HG03095 (cell line): ENCODE measurements around the gene SLC29A4.
"Not testable (repeated sequence)": the region's sequence is repeated elsewhere in the genome, so short reads cannot be mapped to it uniquely, and the experiment has no call there.

Source experiments
- ATAC-seq: cut with Tn5 transposase; IDR thresholded peaks from one replicate; pipeline ENCODE4 v1.9.1; 2021; ENCODE audit warnings: moderate library complexity; ENCODE audit not compliant: unreplicated experiment

The SLC29A4 gene

GRCh38 chr7:5320802-5321396, 38.2 kb downstream of the SLC29A4 start:
- no peak for ATAC-seq

- ATAC-seq = no peak
Measured at GRCh38 chr7:5322621-5323410, 40.1 kb downstream of the SLC29A4 start.

- not testable (repeated sequence) for ATAC-seq
Measured at GRCh38 chr7:5323800-5324781, 41.3 kb downstream of the SLC29A4 start.

DNA sequence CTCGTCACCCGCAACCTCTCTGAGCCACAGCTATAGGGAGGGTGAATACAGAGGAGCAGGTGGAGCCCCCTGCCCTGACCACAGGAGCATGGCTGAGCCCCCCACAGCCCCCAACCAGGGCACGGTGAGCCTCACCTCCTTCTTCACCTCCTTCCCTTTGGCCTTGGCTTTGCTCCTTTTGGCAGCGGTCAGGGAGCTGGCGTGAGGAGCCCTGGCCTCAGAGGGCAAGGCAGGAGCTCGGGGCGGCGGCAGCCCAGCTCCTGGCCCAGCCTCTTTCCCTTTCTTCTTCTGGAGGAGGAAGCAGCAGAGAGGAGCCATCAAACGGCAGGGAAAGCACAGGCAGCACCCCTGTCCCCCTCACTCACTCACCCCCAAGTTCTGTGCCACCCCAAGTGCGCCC, 42.2 kb downstream of the SLC29A4 start:
- no peak for ATAC-seq

DNA sequence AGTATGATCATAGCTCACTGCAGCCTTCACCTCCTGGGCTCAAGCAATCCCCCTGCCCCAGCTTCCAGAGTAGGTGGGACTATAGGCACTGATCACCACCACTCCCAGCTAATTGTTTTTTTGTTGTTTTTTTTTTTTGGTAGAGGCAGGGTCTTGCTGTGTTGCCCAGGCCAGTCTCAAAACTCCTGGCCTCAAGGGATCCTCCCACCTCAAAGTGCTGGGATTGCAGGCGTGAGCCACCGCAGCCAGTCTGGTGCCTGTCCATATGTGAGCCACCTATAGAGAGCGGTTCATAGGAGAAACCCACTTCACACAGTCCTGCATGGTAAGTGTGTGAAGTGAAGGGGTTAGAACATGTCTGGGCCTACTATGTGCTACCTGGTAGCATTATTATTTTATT, 47.5 kb downstream of the SLC29A4 start:
- ATAC-seq = no peak

DNA sequence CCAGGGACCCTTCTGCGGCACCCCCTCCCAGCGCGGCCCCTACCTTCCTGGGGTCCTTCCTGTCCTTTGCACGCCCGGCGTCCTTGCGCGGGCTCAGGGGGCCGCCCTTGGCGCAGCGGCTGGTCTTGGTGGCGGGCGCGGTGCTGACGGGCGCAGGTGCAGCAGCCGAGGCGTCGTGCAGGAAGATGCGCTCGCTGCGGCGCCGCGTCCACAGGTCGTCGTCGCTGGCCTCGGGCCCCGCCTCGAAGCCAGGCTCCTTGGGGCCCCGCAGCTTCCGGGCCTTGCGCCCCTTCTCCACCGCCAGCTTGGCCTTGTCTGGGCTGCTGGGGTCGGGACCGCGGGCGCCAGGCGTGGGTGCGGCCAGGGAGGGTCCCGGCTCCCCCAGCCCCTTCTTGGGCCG, 49.8 kb downstream of the SLC29A4 start:
- no peak for ATAC-seq

DNA sequence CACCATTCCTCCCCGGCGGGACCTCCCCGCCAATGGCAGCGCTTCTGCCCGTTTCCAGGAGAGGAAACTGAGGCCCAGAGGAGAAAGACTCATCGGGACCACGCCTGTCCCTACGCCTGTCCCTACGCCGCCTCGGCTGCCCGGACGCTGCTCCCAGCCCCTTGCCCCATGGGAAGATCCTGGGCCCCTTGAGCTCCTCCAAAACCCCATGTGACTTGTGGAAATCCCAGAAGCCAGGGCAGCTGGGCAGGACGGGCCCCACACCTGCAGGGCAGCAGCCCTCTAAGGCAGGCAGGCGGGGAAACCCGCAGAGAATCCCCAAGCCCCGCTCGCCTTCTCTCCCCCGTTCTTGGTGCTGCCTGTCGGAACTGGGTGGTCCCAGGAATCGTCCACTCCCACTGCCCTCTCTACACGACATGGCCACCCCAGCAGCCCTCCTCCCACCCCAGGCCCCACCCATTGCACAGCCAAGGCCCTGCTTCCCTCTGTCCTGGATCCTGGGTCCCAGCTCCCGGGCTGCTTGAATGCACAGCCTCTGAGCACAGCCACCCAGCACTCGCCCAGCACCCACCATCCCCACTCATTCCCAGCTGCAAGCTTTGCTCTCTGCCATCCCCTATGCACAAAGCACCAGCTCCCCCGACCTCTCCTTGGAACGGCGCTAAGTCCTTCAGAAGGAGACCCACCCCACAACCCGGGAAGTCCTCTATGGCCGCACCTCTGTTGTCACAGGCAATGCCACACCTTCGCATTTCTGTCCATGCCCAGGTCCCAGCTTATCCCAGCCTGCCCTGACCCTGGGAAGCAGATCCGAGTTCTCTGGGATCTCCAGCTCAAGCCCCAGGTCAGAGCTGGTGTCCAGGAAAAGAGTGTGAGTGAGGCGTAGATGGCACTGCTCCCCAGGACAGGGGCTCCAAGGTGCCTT, 50.6 kb downstream of the SLC29A4 start:
- ATAC-seq = no peak

GRCh38 chr7:5334671-5335070, 51.9 kb downstream of the SLC29A4 start:
- no peak for ATAC-seq

DNA sequence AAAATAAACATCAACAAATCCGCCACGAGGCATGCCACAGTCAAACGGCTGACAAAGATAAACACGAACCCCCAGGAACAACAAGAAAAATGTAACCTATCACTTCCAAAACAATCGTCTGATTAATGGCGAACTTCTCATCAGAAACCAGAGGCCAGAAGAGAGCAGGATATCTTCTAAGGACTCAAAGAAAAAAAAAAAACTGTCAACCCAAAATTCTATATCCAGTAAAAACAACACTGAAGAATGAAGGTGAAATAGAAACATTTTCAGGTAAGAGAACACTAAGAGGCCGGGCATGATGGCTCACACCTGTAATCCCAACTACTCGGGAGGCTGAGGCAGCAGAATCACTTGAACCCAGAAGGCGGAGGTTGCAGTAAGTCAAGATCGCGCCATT, 54.3 kb downstream of the SLC29A4 start:
- no peak for ATAC-seq

DNA sequence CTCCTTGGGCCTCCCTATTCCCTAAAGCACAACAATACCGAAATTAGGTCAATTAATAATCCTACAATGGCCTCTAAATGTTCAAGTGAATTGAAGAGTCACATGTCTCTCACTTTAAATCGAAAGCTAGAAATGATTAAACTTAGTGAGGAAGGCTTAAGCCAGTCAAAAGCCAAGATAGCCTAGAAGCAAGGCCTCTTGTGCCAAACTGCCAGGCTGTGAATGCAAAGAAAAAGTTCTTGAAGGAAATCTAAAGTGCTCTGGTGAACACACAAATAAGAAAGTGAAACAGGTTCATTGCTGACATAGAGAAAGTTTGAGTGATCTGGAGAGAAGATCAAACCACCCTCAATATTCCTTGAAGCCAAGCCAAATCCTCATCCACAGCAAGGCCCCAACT, 57.2 kb downstream of the SLC29A4 start:
- ATAC-seq = no peak

DNA sequence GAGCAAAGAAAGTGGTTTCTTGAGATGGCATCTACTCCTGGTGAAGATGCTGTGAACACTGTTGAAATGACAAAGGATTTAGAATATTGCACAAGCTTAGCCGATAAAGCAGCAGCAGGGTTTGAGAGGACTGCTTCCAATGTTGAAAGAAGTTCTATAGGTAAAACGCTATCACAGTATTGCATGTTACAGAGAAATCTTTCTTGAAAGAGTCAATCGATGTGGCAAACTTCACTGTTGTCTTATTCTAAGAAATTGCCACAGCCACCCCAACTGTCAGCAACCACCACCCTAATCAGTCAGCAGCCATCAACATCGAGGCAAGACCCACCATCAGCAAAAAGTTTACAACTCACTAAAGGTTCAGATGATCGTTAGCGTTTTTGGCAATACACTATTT, 59.9 kb downstream of the SLC29A4 start:
- no peak for ATAC-seq

GRCh38 chr7:5343884-5344283, 61.1 kb downstream of the SLC29A4 start:
- ATAC-seq = no peak

DNA sequence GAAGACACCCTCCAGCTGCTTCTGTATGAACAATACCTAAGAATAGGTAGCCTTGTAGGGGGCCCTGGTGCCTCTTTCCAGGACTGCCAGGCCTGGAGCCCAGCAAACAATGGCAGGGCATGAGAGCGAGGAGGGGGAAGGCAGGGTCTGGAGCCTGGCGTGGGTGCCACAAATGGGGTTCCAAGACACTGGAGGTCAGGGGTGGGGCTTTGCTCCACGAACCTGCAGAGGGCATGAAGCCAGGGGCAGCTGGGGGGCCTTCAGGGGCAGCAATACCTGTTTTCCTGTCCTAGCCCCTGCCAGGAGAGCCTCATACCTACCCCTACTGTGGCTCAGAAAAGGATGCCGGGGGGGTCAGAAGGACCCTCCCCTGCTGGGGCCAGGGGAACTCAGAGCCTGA, 61.6 kb downstream of the SLC29A4 start:
- no peak for ATAC-seq

DNA sequence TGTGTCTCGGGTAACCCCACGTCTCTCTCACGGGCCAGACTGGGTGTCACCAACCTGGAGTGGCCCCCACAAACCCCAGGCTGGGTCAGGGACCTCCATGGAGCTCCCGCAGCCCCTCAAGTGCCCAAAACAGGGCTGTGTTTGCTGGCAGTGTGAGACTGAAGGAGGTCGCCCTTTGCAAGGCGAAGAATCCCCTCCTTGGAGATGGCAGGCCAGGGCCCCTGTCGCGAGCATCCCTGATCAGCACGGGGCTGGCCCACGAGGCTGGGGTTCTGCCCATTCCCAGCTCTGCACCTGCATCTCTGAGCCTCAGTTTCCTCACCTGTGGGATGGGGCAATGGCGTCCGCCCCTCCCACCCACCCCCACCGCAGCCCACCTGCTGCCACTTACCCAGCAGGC, 62.4 kb downstream of the SLC29A4 start:
- ATAC-seq = no peak

GRCh38 chr7:5345671-5346070, 62.9 kb downstream of the SLC29A4 start:
- ATAC-seq = no peak

DNA sequence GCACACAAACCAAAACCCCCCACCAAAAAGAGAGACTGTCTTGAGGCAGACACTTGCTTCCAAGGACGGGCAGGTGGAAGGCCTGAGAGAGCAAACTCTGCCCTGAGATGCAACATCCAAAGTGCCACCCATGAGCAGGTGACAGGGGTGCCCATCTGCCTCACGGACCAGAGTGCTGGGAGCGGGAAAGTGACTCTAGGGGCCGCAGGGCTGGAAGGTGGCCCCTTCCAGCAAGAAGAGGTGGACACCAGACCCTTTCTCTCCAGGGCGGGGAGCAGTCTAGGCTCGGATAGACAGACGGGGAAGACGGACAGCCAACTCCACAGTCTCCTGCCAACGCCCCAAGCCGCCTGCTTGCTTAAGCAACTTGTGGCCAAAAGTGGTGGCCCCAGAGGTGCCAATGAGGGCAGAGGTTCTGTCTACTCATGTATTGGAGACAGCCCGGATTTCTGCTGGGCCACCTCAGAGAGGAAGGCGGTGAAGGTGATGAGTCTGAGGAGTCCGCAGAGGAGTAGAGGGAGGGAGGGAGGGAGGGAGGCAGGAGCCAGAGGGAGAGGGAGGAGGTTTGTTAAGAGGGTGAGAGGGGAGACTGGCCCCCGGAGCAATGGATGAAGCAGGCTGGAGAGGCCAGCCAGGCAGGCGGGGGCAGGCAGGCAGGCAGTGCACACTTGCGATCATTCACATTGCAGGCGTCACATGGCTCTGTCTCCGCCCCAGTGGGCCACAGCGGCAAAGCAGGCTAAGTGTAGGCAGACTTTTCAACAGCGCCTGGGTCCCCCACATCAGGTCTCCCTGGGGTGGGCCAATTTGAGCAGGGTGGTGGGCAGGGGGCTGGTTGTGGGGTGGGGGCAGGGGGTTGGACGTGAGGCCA, 65.6 kb downstream of the SLC29A4 start:
- no peak for ATAC-seq

- ATAC-seq = no peak
Measured at GRCh38 chr7:5349005-5349380, 66.2 kb downstream of the SLC29A4 start.

- no peak for ATAC-seq
Measured at GRCh38 chr7:5349437-5350173, 66.9 kb downstream of the SLC29A4 start.

- no peak for ATAC-seq
Measured at GRCh38 chr7:5350174-5350463, 67.4 kb downstream of the SLC29A4 start.
